GM12873 (cell line): ENCODE results near the gene CIAO3.

Source experiments
- TF ChIP-seq, protein P1 (sequence below): IDR thresholded peaks from 2 replicates; pipeline ENCODE4 v1.5.1; 2012; ENCODE audit warnings: low read depth, mild to moderate bottlenecking, moderate library complexity, low read length, control low read depth; ENCODE audit not compliant: insufficient read depth; ENCODE audit errors: missing control alignments

CIAO3 gene

GRCh38 chr16:754656-755055, 13.9 kb upstream of the CIAO3 start:
- TF ChIP-seq, protein P1, sequence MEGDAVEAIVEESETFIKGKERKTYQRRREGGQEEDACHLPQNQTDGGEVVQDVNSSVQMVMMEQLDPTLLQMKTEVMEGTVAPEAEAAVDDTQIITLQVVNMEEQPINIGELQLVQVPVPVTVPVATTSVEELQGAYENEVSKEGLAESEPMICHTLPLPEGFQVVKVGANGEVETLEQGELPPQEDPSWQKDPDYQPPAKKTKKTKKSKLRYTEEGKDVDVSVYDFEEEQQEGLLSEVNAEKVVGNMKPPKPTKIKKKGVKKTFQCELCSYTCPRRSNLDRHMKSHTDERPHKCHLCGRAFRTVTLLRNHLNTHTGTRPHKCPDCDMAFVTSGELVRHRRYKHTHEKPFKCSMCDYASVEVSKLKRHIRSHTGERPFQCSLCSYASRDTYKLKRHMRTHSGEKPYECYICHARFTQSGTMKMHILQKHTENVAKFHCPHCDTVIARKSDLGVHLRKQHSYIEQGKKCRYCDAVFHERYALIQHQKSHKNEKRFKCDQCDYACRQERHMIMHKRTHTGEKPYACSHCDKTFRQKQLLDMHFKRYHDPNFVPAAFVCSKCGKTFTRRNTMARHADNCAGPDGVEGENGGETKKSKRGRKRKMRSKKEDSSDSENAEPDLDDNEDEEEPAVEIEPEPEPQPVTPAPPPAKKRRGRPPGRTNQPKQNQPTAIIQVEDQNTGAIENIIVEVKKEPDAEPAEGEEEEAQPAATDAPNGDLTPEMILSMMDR, result no peak

GRCh38 chr16:752007-752312, 11.2 kb upstream of the CIAO3 start:
- TF ChIP-seq, protein P1, result no peak

GRCh38 chr16:751152-752006, 10.6 kb upstream of the CIAO3 start:
- TF ChIP-seq, protein P1, result no peak

GRCh38 chr16:750485-750884, 9.7 kb upstream of the CIAO3 start:
- TF ChIP-seq, protein P1, result no peak

- TF ChIP-seq, protein P1, result no peak
Measured at GRCh38 chr16:749010-749409, 8.2 kb upstream of the CIAO3 start.

GRCh38 chr16:747978-748746, 7.4 kb upstream of the CIAO3 start:
- TF ChIP-seq, protein P1, result no peak

DNA sequence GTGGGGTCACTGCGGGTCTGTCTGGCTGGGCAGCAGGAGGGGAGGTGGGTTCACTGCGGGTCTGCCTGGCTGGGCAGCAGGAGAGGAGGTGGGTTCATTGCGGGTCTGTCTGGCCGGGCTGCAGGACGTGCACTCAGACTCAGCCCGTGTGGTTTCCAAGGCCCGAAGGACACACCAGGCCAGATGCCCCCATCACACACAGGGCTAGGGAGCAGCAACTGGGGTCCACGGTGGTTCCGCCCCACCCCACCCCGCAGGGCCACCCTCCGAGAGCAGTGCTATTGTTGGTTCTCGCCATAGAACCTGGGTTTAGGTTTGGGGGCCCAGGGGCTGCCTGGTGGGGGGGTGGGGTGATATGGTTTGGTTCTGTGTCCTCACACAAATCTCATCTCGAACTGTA, 5.8 kb upstream of the CIAO3 start:
- TF ChIP-seq, protein P1, result no peak
